GM12872 (cell line): ENCODE data around the gene LRFN4.

Source experiments
- TF ChIP-seq, protein P1 (sequence below): IDR thresholded peaks from 3 replicates; pipeline ENCODE4 v1.5.1; 2011; ENCODE audit warnings: low read depth, mild to moderate bottlenecking, low read length, moderate library complexity; ENCODE audit not compliant: insufficient read depth

Gene LRFN4

DNA sequence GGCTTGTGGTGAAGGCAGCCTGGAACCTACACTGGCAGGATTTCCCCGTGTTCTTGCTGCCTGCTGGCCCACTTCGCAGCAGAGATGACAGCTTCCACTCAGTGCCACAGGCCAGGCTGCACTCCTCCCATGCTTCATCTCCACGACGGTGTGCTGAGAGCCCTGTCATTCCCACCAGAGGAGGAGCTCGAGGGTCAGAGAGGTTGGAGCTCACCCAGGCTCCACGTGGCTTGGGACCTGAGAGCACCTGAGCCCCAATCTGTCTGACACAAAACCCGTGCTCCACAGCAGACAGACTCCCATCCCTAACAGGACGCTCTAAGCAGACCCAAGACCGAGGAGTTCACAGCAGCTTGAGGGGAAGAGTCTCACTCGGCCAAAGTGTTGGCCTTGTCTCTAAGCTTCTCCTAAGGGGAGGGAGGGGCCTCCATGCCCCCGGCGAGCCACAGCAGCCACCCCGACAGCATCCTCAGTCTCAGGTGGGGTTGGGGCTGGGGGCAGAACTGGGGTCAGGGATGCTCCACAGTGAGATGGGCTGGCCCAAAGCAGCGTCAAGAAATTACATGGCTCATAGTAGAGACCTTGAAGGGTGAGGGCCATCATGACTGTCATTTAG lies 10.7 kb downstream of the LRFN4 start:
- TF ChIP-seq, protein P1, sequence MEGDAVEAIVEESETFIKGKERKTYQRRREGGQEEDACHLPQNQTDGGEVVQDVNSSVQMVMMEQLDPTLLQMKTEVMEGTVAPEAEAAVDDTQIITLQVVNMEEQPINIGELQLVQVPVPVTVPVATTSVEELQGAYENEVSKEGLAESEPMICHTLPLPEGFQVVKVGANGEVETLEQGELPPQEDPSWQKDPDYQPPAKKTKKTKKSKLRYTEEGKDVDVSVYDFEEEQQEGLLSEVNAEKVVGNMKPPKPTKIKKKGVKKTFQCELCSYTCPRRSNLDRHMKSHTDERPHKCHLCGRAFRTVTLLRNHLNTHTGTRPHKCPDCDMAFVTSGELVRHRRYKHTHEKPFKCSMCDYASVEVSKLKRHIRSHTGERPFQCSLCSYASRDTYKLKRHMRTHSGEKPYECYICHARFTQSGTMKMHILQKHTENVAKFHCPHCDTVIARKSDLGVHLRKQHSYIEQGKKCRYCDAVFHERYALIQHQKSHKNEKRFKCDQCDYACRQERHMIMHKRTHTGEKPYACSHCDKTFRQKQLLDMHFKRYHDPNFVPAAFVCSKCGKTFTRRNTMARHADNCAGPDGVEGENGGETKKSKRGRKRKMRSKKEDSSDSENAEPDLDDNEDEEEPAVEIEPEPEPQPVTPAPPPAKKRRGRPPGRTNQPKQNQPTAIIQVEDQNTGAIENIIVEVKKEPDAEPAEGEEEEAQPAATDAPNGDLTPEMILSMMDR: 0 out of 3 replicates have a peak, but pooled peaks have one; percentile 14

DNA sequence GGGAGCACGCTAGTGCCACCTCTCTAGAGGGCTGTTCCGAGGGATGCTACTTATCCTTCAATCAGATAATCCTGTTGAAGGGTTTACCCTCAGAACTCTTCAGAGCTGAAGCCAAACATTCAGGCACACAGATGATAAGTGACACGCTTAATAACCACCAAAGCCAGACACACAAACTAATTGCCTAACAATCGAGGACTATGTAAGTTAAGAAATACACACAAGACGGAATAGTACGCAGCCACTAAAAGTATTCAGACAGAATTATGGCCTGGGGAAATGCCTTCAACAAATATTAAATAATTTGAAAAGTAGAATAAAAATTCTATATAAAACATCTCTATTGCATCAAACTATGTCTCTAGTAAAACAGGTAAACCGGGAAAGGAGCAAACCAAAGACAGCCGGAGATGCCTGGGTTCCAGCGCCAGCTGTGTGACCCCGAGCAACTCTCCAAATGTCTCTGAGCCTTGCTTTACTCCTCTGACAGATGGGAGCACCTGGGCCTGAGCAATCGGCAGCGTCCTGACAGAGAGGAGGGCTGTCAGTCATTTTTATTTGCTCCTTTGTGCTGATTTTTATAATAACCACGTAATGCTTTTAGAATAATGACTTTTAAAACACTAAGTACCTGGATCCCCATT lies 11.3 kb downstream of the LRFN4 start:
- TF ChIP-seq, protein P1: no peak

DNA sequence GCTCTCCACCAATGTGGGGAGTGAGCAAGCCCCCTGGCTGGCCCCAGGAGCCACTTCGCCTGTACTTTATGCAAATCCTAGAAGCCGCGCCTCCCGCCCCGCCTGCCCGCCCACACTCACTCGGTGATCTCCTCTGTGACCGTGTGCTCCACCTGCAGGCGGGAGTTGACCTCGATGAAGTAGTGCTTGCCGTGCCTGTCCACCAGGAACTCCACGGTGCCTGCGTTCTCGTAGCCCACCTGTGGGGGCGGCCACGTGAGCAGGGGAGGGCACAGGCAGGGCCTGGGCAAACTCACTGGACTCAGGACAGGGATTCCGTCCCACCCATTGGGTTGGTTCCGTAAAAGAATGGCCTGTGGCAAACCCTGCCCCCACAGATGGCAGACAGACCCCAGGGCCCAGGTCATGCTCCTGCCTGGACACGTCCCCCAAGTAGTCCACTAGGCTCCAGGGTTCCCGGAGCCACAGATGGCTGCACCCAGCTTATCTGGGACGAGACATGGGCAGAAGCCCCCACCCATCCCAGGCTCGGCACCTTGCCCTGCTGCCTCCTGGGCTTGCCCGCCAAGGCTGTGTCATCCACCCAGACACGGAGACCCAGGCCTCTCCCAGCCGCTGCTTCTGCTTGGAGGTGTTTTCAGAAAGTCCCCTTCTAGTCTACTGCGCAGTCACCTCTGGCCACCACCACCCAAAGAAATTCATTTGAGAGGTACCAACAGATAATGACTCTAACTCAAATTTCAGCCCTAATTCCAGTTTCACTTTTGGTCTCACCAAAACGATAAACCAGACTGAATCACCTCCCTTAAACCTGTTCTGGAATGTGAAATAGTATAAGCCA lies 12.1 kb downstream of the LRFN4 start:
- TF ChIP-seq, protein P1: peak; percentile 78

DNA sequence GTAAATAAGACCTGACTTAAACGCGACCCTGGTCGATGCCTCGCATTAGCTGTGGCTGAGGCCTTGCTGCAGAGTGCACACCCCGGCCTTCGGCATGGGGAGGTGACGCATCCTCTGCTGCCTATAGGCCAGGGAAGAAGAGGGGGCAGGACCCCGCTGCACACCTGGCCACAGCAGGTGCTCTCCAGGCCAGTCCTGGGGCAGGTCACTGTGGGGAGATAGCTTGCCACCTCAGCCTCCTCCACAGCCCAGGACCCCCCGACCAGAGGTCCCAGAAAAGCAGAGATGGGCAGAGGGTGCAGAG lies 12.7 kb downstream of the LRFN4 start:
- TF ChIP-seq, protein P1: no peak

DNA sequence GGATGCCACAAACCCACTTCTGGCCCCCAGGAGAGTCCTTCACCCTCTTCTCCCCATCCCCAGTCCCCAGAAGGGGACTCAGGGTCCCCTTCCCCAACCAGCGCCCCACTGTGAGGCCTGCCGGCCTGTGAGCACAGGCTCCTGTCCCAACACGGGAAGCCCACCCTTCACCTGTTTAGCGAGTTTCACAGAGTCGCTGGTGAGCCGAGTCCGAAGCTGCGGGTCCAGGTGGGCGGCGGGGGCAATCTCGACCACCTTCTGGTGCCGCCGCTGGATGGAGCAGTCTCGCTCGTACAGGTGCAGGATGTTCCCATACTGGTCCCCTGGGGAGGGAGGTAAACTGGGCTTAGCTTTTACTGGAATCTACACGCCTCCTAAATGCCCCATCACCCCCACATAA lies 13.3 kb downstream of the LRFN4 start:
- TF ChIP-seq, protein P1: no peak

DNA sequence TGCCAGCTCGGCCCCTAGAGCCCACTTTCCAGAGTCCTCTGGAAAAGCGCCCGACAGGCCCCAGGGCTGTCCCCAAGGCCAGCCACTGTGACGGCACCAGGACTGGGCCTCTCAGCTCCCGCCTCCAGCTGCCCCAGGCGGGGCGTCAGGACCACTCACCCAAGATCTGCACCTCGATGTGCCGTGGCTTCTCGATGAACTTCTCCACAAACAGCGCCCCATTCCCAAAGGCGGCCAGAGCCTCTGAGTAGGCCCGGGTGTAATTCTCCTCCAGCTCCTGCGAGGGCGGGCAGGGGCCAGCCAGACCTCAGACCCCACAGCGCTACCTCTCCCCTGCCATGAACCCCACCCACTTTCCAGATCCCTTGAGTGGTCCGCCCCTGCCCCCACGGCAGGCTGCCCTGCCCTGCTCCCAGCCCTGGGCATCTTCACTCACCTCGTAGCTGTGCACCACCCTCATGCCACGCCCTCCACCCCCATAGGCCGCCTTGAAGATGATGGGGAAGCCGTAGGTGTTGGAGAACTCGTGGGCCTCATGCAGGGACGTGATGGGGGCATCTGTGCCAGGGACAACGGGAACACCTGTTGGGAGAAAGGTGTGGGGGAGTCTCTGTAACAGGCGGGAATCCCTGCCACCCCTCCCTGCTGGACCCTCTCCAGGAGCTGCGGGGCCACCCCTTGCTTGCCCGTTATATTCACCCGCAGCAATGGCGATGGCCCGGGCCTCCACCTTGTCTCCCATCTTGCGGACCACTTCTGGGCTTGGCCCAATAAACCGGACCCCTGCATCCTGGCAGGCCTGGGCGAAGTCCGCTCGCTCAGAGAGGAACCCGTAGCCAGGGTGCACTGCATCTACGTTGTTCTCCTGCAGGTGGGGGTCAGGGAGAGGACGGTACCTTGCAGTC lies 14.0 kb downstream of the LRFN4 start:
- TF ChIP-seq, protein P1: no peak

DNA sequence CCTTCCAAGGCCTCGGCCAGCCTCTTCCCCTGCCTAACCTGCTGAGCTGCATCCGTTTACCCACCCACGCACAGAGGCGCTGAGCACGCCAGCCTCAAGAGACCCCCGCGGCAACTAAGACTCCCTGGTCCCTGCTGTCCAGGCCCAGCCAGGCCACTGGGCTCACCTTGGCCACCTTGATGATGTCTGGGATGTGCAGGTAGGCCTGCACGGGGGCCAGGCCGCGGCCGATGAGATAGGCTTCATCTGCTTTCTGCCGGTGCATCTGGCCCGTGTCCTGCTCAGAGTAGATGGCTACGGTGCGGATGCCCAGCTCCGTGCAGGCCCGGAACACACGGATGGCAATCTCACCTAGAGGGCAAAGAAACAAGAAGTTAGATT lies 14.6 kb downstream of the LRFN4 start:
- TF ChIP-seq, protein P1: no peak
